GM12864 (cell line): ENCODE data around the gene SUMO3.

Experiments
- DNase-seq: peaks from one replicate; pipeline ENCODE4 v3.0.0-alpha.2; 2011; ENCODE audit warnings: low read depth
- H3K4me3 ChIP-seq: 2 replicates; pipeline ENCODE4 v1.5.1; 2011; ENCODE audit warnings: mild to moderate bottlenecking, low read depth, low read length, control low read depth
- CTCF ChIP-seq: IDR thresholded peaks from 2 replicates; pipeline ENCODE4 v1.5.1; 2011; ENCODE audit warnings: low read depth, mild to moderate bottlenecking, moderate library complexity, low read length, control low read depth, inconsistent platforms; ENCODE audit errors: missing control alignments

Gene SUMO3

DNA sequence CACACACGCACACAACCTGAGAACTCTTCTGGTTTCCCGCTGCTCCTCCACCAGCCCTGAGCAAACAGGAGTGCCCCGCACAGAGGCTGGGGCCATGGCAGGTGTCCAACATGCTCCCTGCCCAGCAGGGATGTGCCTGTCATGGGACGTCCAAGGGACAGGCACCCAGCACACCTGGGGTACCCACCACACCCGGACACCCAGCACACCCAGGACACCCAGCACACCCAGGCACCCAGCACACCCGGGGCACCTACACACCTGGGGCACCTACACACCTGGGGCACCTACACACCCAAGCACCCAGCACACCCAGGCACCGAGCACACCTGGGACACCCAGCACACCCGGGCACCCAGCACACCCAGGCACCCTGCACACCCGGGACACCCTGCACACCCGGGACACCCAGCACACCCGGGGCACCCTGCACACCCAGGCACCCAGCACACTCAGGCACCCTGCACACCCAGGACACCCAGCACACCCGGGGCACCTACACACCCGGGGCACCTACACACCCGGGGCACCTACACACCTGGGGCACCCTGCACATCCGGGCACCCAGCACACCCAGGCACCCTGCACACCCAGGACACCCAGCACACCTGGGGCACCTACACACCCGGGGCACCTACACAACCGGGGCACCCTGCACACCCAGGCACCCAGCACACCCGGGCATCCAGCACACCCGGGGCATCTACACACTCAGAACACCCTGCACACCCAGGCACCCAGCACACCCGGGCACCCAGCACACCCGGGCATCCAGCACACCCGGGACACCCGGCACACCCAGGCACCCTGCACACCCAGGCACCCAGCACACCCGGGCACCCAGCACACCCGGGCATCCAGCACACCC, 54.2 kb downstream of the SUMO3 start:
- no peak overlapping the region for H3K4me3 ChIP-seq
- no peak for DNase-seq
- TF ChIP-seq CTCF: no peak

GRCh38 chr21:44763050-44763378, 54.8 kb downstream of the SUMO3 start:
- no peak for DNase-seq
- no peak overlapping the region for H3K4me3 ChIP-seq
- no peak for TF ChIP-seq CTCF

GRCh38 chr21:44762221-44763049, 55.4 kb downstream of the SUMO3 start:
- DNase-seq: no peak
- TF ChIP-seq CTCF: no peak
- no peak overlapping the region for H3K4me3 ChIP-seq

DNA sequence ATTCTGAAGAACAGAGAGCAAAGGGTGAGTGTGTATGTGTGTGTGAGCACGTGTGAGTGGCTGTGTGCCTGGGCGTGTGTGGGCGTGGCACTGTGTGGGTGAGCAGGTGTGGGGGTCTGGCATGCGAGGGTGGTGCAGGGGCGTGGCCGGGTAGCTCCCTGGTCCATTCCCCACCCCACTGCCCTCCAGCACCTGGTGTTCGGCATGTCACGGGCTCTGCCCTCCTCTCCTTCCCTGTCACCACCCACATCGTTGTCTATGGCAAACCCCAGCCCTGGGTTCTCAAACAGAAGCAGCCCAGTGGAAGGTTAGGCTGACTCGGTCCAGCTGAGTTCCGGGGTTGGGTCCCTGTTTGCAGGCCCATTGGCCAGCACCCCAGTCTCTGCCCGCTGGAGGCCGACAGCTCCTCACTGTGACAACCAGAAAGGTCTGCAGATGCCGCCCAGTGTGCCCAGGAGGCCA, 56.1 kb downstream of the SUMO3 start:
- DNase-seq: no peak
- no peak for TF ChIP-seq CTCF
- no peak overlapping the region for H3K4me3 ChIP-seq

- DNase-seq: no peak
- no peak overlapping the region for H3K4me3 ChIP-seq
- peak; percentile 65 for TF ChIP-seq CTCF
These were observed 56.7 kb downstream of the SUMO3 start for GRCh38 chr21:44761011-44761729.

- no peak for TF ChIP-seq CTCF
- DNase-seq: no peak
- no peak overlapping the region for H3K4me3 ChIP-seq
These were observed 57.5 kb downstream of the SUMO3 start for GRCh38 chr21:44760376-44760775.
